PC-3 (cell line): ENCODE measurements around the gene TRIM28. TPM values are rescaled to one million over a fixed set of nuclear protein-coding genes. Genes with fewer than 3 reads are reported as not detected.

Experiments
- ATAC-seq: fragments of 200-7000 bp; cut with Tn5 transposase; 2 replicates; pipeline ENCODE4 v1.9.1; 2020; ENCODE audit warnings: mild to moderate bottlenecking, moderate library complexity
- BruUV-seq: library from RNA; stranded (reverse); fragments of 400-500 nt; replicated peaks from 2 replicates; lab custom pipeline; 2021; lab: Mats Ljungman, UMichigan
- CTCF ChIA-PET: fragments of 300-600 bp; sonication (Branson Sonifier 250); formaldehyde crosslinking; loops from one replicate; lab custom pipeline; 2022; ENCODE audit warnings: antibody characterized with exemption; lab: Charles Lee
- POLR2A ChIA-PET: fragments of 300-600 bp; sonication (Branson Sonifier 250); formaldehyde crosslinking; loops from one replicate; lab custom pipeline; 2022; ENCODE audit warnings: antibody characterized with exemption; ENCODE audit not compliant: unreplicated experiment; lab: Charles Lee
- DNase-seq: peaks from one replicate; pipeline ENCODE4 v3.0.0-alpha.2; 2015
- H2AFZ ChIP-seq: fragments of 300-600 bp; sonication (generic); 2 replicates; pipeline ENCODE4 v1.6.0; 2016; ENCODE audit warnings: antibody characterized with exemption, low read length
- H3F3A ChIP-seq: fragments of 300-600 bp; sonication (generic); one replicate; pipeline ENCODE4 v1.6.0; 2017; ENCODE audit warnings: antibody characterized with exemption, low read length, control low read depth, mild to moderate bottlenecking; ENCODE audit not compliant: unreplicated experiment
- H3K27ac ChIP-seq: fragments of 300-600 bp; sonication (generic); 2 replicates; pipeline ENCODE4 v1.5.1; 2016; ENCODE audit warnings: mild to moderate bottlenecking, low read length
- H3K27me3 ChIP-seq: fragments of 300-600 bp; sonication (generic); 2 replicates; pipeline ENCODE4 v1.6.1; 2016; ENCODE audit warnings: low read length, mixed read lengths
- H3K36me3 ChIP-seq: fragments of 300-600 bp; sonication (generic); 2 replicates; pipeline ENCODE4 v1.6.1; 2016; ENCODE audit warnings: low read depth, mixed run types, low read length, mixed read lengths
- H3K4me1 ChIP-seq: fragments of 300-600 bp; sonication (generic); 2 replicates; pipeline ENCODE4 v1.5.1; 2016; ENCODE audit warnings: low read length; ENCODE audit not compliant: insufficient read depth
- H3K4me2 ChIP-seq: fragments of 300-600 bp; sonication (generic); 2 replicates; pipeline ENCODE4 v1.6.0; 2016; ENCODE audit warnings: low read length
- H3K4me3 ChIP-seq: fragments of 300-600 bp; sonication (generic); 2 replicates; pipeline ENCODE4 v1.5.1; 2016; ENCODE audit warnings: mild to moderate bottlenecking, low read length, mixed read lengths
- H3K79me2 ChIP-seq: fragments of 300-600 bp; sonication (generic); 2 replicates; pipeline ENCODE4 v1.6.1; 2017; ENCODE audit warnings: low read length, mixed read lengths
- H3K9ac ChIP-seq: fragments of 300-600 bp; sonication (generic); 2 replicates; pipeline ENCODE4 v1.6.0; 2016; ENCODE audit warnings: mild to moderate bottlenecking, low read length
- H3K9me2 ChIP-seq: fragments of 300-600 bp; sonication (generic); replicated peaks from 2 replicates; pipeline ENCODE4 v1.6.1; 2016; ENCODE audit warnings: mixed run types, low read length, mixed read lengths
- H3K9me3 ChIP-seq: fragments of 300-600 bp; sonication (generic); 2 replicates; pipeline ENCODE4 v1.6.1; 2016; ENCODE audit warnings: low read length, mixed read lengths
- H4K20me1 ChIP-seq: fragments of 300-600 bp; sonication (generic); 2 replicates; pipeline ENCODE4 v1.6.1; 2016; ENCODE audit warnings: low read length, mixed read lengths
- CTCF ChIP-seq: fragments of 300-600 bp; sonication (generic); conservative IDR thresholded peaks from 2 replicates; pipeline ENCODE4 v1.5.1; 2017; ENCODE audit warnings: antibody characterized with exemption, low read depth, mild to moderate bottlenecking, low read length
- EZH2 ChIP-seq: fragments of 300-600 bp; sonication (generic); IDR thresholded peaks from one replicate; pipeline ENCODE4 v1.6.1; 2017; ENCODE audit warnings: antibody characterized with exemption, mild to moderate bottlenecking, low read length; ENCODE audit not compliant: unreplicated experiment
- EZH2phosphoT487 ChIP-seq: fragments of 300-600 bp; sonication (generic); IDR thresholded peaks from 2 replicates; pipeline ENCODE4 v1.6.1; 2018; ENCODE audit warnings: mild to moderate bottlenecking, antibody characterized with exemption, low read length, borderline replicate concordance
- intact Hi-C: fragments of 100-400 bp; cut with micrococcal nuclease; formaldehyde crosslinking; loops from 2 replicates; pipeline ENCODE4 v1.9.0; 2023
- total RNA-seq: library from RNA; depleted of rRNA; stranded (reverse); fragments of >200 nt; gene quantifications from 2 replicates; pipeline ENCODE4 v1.2.3, GENCODE V29; 2014

TRIM28 gene
- total RNA-seq, 1 experiment from 2014 or later = 1,169 TPM

GRCh38 chr19:58519355-58520256 is 24.3 kb upstream of the TRIM28 start, which contains the start of gene ZBTB45:
Gene ZBTB45 (minus strand): TSS chr19:58519810. CDS start chr19:58517673, 2,137 bp downstream.
- DNase-seq (peak; percentile 98), ATAC-seq (peak; percentile 79)
- Histone ChIP-seq H3K9ac (peak within 1 kb of the TSS; percentile 94), H2AFZ (peak within 1 kb of the TSS; percentile 85), H3K9me2 (no peaks in the 10 kb centered on the region), H4K20me1 (no peaks in the 10 kb centered on the region), H3K4me1 (peaks cover 13% of the 10 kb centered on the region), H3K4me2 (peak within 1 kb of the TSS; percentile 95), H3K4me3 (peak within 1 kb of the TSS; percentile 89), H3K36me3 (peaks cover 14% of the 10 kb centered on the region), H3K79me2 (peaks cover 40% of the 10 kb centered on the region), H3K27me3 (no peaks in the 10 kb centered on the region), H3F3A (no peaks in the 10 kb centered on the region), H3K9me3 (no peaks in the 10 kb centered on the region), H3K27ac (peak within 1 kb of the TSS; percentile 65)
- BruUV-seq = TSS peak; percentile 33
- CTCF ChIA-PET = interaction anchor here (0.6 to 1.4 kb wide), 7 partner anchors 15 to 157 kb away, joined by 3 to 9 read pairs (median 4); partner anchors contain the start of genes CHMP2A, TRIM28, ZNF324B and ZNF497
- TF ChIP-seq EZH2phosphoT487 (no peak), CTCF (peak; percentile 79)
- POLR2A ChIA-PET = interaction anchor here (0.5 to 1.7 kb wide), 5 partner anchors 14 to 40 kb away, joined by 3 to 11 read pairs (median 5); partner anchors contain the start of genes CHMP2A and TRIM28
- intact Hi-C loops = loop anchor here (1.0 to 2.0 kb wide), 2 partner anchors 20 to 55 kb away; no protein-coding TSS in a partner anchor

GRCh38 chr19:58520257-58520599 is 23.6 kb upstream of the TRIM28 start:
- intact Hi-C loops = no loop called here
- peak overlapping the region; percentile 65 for H3K27ac ChIP-seq
- peak overlapping the region; percentile 95 for H3K4me2 ChIP-seq
- H3K9ac ChIP-seq = peak overlapping the region; percentile 94
- peak overlapping the region; percentile 85 for H2AFZ ChIP-seq
- TF ChIP-seq EZH2phosphoT487 (no peak), CTCF (no peak), EZH2 (no peak)
- no peaks in the 10 kb centered on the region for H3K9me3 ChIP-seq
- ATAC-seq = no peak
- no peaks in the 10 kb centered on the region for H3K27me3 ChIP-seq
- peaks cover 37% of the 10 kb centered on the region for H3K79me2 ChIP-seq
- BruUV-seq = TSS peak; percentile 99
- H3K4me1 ChIP-seq = peaks cover 12% of the 10 kb centered on the region
- peak overlapping the region; percentile 89 for H3K4me3 ChIP-seq
- no peak for DNase-seq
- H3F3A ChIP-seq = no peaks in the 10 kb centered on the region
- no peaks in the 10 kb centered on the region for H3K9me2 ChIP-seq
- no peaks in the 10 kb centered on the region for H4K20me1 ChIP-seq
- H3K36me3 ChIP-seq = peaks cover 14% of the 10 kb centered on the region
- ChIA-PET POLR2A (interaction anchor here (0.7 to 1.7 kb wide), 3 partner anchors 24 to 35 kb away, joined by 3 to 11 read pairs (median 6); partner anchors contain the start of genes CHMP2A and TRIM28), CTCF (interaction anchor here (0.6 to 1.4 kb wide), 3 partner anchors 24 to 158 kb away, joined by 5 to 9 read pairs (median 5); partner anchors contain the start of genes TRIM28 and ZNF497)
